ENCODE measurements around the gene MRPS34. TPM values are rescaled to one million over a fixed set of nuclear protein-coding genes. Genes with fewer than 3 reads are reported as not detected.

MRPS34 gene
- total RNA-seq, 1 donor = 52.7 TPM

- no peak for TF ChIP-seq CTCF (IDR thresholded peaks at IDR 0.05; ENCODE audit: insufficient read depth, low read depth, low read length)
- no peak for DNase-seq (ENCODE audit: low read depth)
- H3K4me3 ChIP-seq (ENCODE audit: low read depth, low read length) = no peak overlapping the region
Measured at GRCh38 chr16:1769402-1770300, 3.3 kb downstream of the MRPS34 start.

- no peak for DNase-seq (ENCODE audit: low read depth)
- no peak overlapping the region for H3K4me3 ChIP-seq (ENCODE audit: low read depth, low read length)
- no peak for TF ChIP-seq CTCF (IDR thresholded peaks at IDR 0.05; ENCODE audit: insufficient read depth, low read depth, low read length)
Measured at GRCh38 chr16:1768767-1769401, 4.0 kb downstream of the MRPS34 start.

GRCh38 chr16:1768061-1768766 lies 4.7 kb downstream of the MRPS34 start:
- DNase-seq (ENCODE audit: low read depth) = no peak
- no peak overlapping the region for H3K4me3 ChIP-seq (ENCODE audit: low read depth, low read length)
- no peak for TF ChIP-seq CTCF (IDR thresholded peaks at IDR 0.05; ENCODE audit: insufficient read depth, low read depth, low read length)

GRCh38 chr16:1767116-1767994 lies 5.6 kb downstream of the MRPS34 start:
- DNase-seq (ENCODE audit: low read depth) = no peak
- H3K4me3 ChIP-seq (ENCODE audit: low read depth, low read length) = no peak overlapping the region
- TF ChIP-seq CTCF (IDR thresholded peaks at IDR 0.05; ENCODE audit: insufficient read depth, low read depth, low read length) = no peak

- DNase-seq (ENCODE audit: low read depth) = no peak
- H3K4me3 ChIP-seq (ENCODE audit: low read depth, low read length) = no peak overlapping the region
- no peak for TF ChIP-seq CTCF (IDR thresholded peaks at IDR 0.05; ENCODE audit: insufficient read depth, low read depth, low read length)
Measured at GRCh38 chr16:1766701-1767100, 6.2 kb downstream of the MRPS34 start.

- H3K4me3 ChIP-seq (ENCODE audit: low read depth, low read length) = no peak overlapping the region
- DNase-seq (ENCODE audit: low read depth) = no peak
- no peak for TF ChIP-seq CTCF (IDR thresholded peaks at IDR 0.05; ENCODE audit: insufficient read depth, low read depth, low read length)
Measured at GRCh38 chr16:1766231-1766630, 6.7 kb downstream of the MRPS34 start.

Measured in fibroblast of villous mesenchyme (primary cell).